Smooth muscle cell (in vitro differentiated cells): ENCODE measurements around the gene KLC4. TPM values are rescaled to one million over a fixed set of nuclear protein-coding genes. Genes with fewer than 3 reads are reported as not detected.
"Not testable (repeated sequence)": the region's sequence is repeated elsewhere in the genome, so short reads cannot be mapped to it uniquely, and the experiment has no call there.

Source experiments
- DNase-seq: peaks from one replicate; lab custom pipeline; 2025; ENCODE audit not compliant: unreplicated experiment; lab: John Stamatoyannopoulos, UW
- H2AFZ ChIP-seq: fragments of 200-600 bp; sonication (generic); 2 replicates; pipeline ENCODE4 v1.6.0; 2016; ENCODE audit warnings: antibody characterized with exemption, low read depth, mild to moderate bottlenecking
- H3F3A ChIP-seq: fragments of 200-600 bp; sonication (generic); 2 replicates; pipeline ENCODE4 v1.6.0; 2017; ENCODE audit warnings: antibody characterized with exemption, low read depth
- H3K27ac ChIP-seq: fragments of 200-600 bp; sonication (generic); 2 replicates; pipeline ENCODE4 v1.5.1; 2016; ENCODE audit warnings: low read depth, mild to moderate bottlenecking
- H3K27me3 ChIP-seq: fragments of 200-600 bp; sonication (generic); 2 replicates; pipeline ENCODE4 v1.6.1; 2016; ENCODE audit warnings: low read depth, mild to moderate bottlenecking
- H3K36me3 ChIP-seq: fragments of 200-600 bp; sonication (generic); 2 replicates; pipeline ENCODE4 v1.5.1; 2016; ENCODE audit warnings: low read depth
- H3K4me1 ChIP-seq: fragments of 200-600 bp; sonication (generic); 2 replicates; pipeline ENCODE4 v1.5.1; 2016; ENCODE audit warnings: low read depth
- H3K4me2 ChIP-seq: fragments of 200-600 bp; sonication (generic); 2 replicates; pipeline ENCODE4 v1.6.0; 2016; ENCODE audit warnings: mild to moderate bottlenecking
- H3K4me3 ChIP-seq: fragments of 200-600 bp; sonication (generic); 2 replicates; pipeline ENCODE4 v1.5.1; 2016; ENCODE audit warnings: mild to moderate bottlenecking
- H3K79me2 ChIP-seq: fragments of 200-600 bp; sonication (generic); 2 replicates; pipeline ENCODE4 v1.6.0; 2016; ENCODE audit warnings: low read depth, mild to moderate bottlenecking
- H3K9ac ChIP-seq: fragments of 200-600 bp; sonication (generic); 2 replicates; pipeline ENCODE4 v1.6.0; 2016; ENCODE audit warnings: low read depth
- H3K9me3 ChIP-seq: fragments of 200-600 bp; sonication (generic); replicated peaks from 2 replicates; pipeline ENCODE4 v1.5.1; 2016; ENCODE audit warnings: low read depth
- H4K20me1 ChIP-seq: fragments of 200-600 bp; sonication (generic); 2 replicates; pipeline ENCODE4 v1.6.0; 2016; ENCODE audit warnings: low read depth
- CTCF ChIP-seq: fragments of 200-600 bp; sonication (generic); IDR thresholded peaks from 2 replicates; pipeline ENCODE4 v1.5.1; 2017; ENCODE audit warnings: borderline replicate concordance, mild to moderate bottlenecking, antibody characterized with exemption; ENCODE audit not compliant: insufficient read depth, poor library complexity, severe bottlenecking
- WGBS: methylation state at CpG from one replicate; pipeline ENCODE4 v1.1.7; 2016; ENCODE audit warnings: low lambda C conversion rate; 5-methylcytosine and 5-hydroxymethylcytosine counted together
- polyA plus RNA-seq: library from polyadenylated mRNA; unstranded; fragments of >200 nt; fragmentation: Nextera tagmentation; extraction: Ambion mirVana; gene quantifications from 2 replicates; pipeline ENCODE4 v1.2.1, GENCODE V29; 2016
- total RNA-seq: library from RNA; depleted of rRNA; stranded (reverse); fragments of >200 nt; gene quantifications from 2 replicates; pipeline ENCODE4 v1.2.3, GENCODE V29; 2014

The KLC4 gene
- total and polyA plus RNA-seq, 2 experiments from 2014 or later = 20.0 to 25.7 TPM

- no peak overlapping the region for H3K9ac ChIP-seq
- DNase-seq = no peak
- WGBS = 94% methylated on average over 18 of the region's 18 CpGs
- H2AFZ ChIP-seq = no peak overlapping the region
- no peak overlapping the region for H3K4me3 ChIP-seq
- H3K36me3 ChIP-seq = no peaks in the 10 kb centered on the region
- no peak overlapping the region for H3K4me2 ChIP-seq
- peaks cover 2% of the 10 kb centered on the region for H4K20me1 ChIP-seq
- H3K27ac ChIP-seq = no peak overlapping the region
- no peaks in the 10 kb centered on the region for H3K4me1 ChIP-seq
- TF ChIP-seq CTCF = no peak
- H3K27me3 ChIP-seq = no peaks in the 10 kb centered on the region
- no peaks in the 10 kb centered on the region for H3K79me2 ChIP-seq
- no peaks in the 10 kb centered on the region for H3K9me3 ChIP-seq
- peaks cover 11% of the 10 kb centered on the region for H3F3A ChIP-seq
These were observed 18.7 kb upstream of the KLC4 start for GRCh38 chr6:43040542-43041257.

- H3K9me3 ChIP-seq, H3K27ac ChIP-seq, H3K4me1 ChIP-seq, H3K4me3 ChIP-seq, H3K36me3 ChIP-seq, H3K9ac ChIP-seq, H3K4me2 ChIP-seq, H2AFZ ChIP-seq, H3F3A ChIP-seq, H4K20me1 ChIP-seq, DNase-seq, H3K27me3 ChIP-seq, H3K79me2 ChIP-seq: not testable (repeated sequence)
- 94% methylated on average over 8 of the region's 8 CpGs for WGBS
These were observed 18.0 kb upstream of the KLC4 start for GRCh38 chr6:43041475-43041874.

GRCh38 chr6:43043310-43043709, 16.1 kb upstream of the KLC4 start:
- H3F3A ChIP-seq = peaks cover 3% of the 10 kb centered on the region
- WGBS = 96% methylated on average over 9 of the region's 9 CpGs
- no peaks in the 10 kb centered on the region for H3K27me3 ChIP-seq
- H2AFZ ChIP-seq = no peak overlapping the region
- H3K9me3 ChIP-seq = no peaks in the 10 kb centered on the region
- H3K36me3 ChIP-seq = no peaks in the 10 kb centered on the region
- H3K27ac ChIP-seq = no peak overlapping the region
- TF ChIP-seq CTCF = no peak
- DNase-seq = no peak
- H3K79me2 ChIP-seq = no peaks in the 10 kb centered on the region
- no peak overlapping the region for H3K4me3 ChIP-seq
- H3K4me1 ChIP-seq = no peaks in the 10 kb centered on the region
- H4K20me1 ChIP-seq = no peaks in the 10 kb centered on the region
- no peak overlapping the region for H3K4me2 ChIP-seq
- H3K9ac ChIP-seq = no peak overlapping the region

GRCh38 chr6:43045371-43045930, 14.0 kb upstream of the KLC4 start:
- Histone ChIP-seq H3K79me2 (peaks cover 6% of the 10 kb centered on the region), H3K27me3 (no peaks in the 10 kb centered on the region), H3K9me3 (no peaks in the 10 kb centered on the region), H3K27ac (no peak overlapping the region), H3F3A (peaks cover 3% of the 10 kb centered on the region), H4K20me1 (no peaks in the 10 kb centered on the region), H3K4me3 (no peak overlapping the region), H3K4me1 (no peaks in the 10 kb centered on the region), H3K36me3 (no peaks in the 10 kb centered on the region), H3K9ac (no peak overlapping the region), H2AFZ (no peak overlapping the region), H3K4me2 (no peak overlapping the region)
- no peak for DNase-seq
- TF ChIP-seq CTCF = no peak
- WGBS = 99% methylated on average over 9 of the region's 11 CpGs
